ENCODE measurements around the gene MRPL30. TPM values are rescaled to one million over a fixed set of nuclear protein-coding genes. Genes with fewer than 3 reads are reported as not detected.

MRPL30 gene
- total RNA-seq, 2 donors from 2014 or later, result 8.9 to 24.5 TPM

DNA sequence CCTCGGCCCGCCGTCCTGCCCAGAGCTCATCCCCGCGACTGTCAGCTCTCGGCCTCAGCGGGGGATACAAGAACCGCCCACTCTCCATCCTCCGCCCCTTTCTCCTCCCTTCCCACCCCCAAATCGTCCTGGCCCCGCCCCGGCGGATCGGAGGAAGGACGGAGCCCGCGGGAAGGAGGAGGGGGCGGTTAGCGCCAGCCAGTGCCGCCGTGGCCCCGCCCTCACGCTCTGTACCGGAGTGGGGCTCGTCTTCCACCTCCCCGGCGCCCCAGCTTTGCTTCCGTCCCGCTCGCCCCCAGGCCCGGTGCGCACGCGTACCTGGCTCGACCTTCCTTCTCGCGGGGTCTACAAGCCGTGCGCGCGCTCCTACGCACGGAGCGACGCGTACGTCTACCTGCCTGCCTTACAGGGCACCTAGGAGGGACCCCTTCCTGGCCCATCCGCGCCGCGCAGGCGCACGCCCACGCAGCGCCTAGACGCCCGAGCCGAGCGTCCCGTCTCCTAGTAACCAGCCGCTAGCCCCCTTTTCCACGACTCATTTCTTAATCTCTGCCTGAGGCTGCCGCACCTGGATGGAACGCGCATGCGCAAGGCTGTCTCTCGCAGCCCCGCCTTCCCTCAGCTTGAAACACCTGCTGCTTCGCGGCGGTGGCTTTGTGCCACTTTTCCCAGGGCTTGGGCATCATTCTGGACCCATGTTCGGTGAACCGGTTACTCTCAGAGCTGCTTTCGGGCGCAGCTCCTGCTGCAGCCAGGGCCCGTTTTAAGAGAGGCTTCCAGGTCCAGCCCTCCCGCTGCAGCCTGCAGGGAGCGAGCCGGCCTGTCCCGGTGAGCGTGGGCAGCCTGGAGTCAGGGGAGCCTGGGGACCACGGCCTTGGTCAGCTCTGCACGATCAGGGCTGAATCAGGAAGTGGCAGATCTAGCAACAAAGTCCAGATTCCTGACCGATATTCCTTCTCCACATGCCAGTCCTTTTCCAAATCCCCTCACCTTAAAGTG lies 39.6 kb upstream of the MRPL30 start, which contains the start of gene C2orf15:
TSS of gene C2orf15 (plus strand) at position 598 of the 999 bp plus-strand sequence. CDS start 8,852 bp downstream, outside the sequence.
- Histone ChIP-seq H3K27me3 (replicated peaks; ENCODE audit: insufficient read depth) (no peaks in the 10 kb centered on the region), H3K27ac (peak within 1 kb of the TSS; percentile 55 to 67), H3K4me1 (ENCODE audit: control insufficient read depth in 1 of 2, low read depth in 2 of 2) (peaks cover 0 to 11% of the 10 kb centered on the region in 2 donors), H3K9me3 (no peaks in the 10 kb centered on the region), H3K36me3 (no peaks in the 10 kb centered on the region), H3K4me3 (peak within 1 kb of the TSS; percentile 82)
- peak; percentile 91 for ATAC-seq (ENCODE audit: insufficient number of reproducible peaks, low FRiP score, low read depth)
- DNase-seq (ENCODE audit: low spot score), result peak; percentile 81
- TF ChIP-seq, protein P1, sequence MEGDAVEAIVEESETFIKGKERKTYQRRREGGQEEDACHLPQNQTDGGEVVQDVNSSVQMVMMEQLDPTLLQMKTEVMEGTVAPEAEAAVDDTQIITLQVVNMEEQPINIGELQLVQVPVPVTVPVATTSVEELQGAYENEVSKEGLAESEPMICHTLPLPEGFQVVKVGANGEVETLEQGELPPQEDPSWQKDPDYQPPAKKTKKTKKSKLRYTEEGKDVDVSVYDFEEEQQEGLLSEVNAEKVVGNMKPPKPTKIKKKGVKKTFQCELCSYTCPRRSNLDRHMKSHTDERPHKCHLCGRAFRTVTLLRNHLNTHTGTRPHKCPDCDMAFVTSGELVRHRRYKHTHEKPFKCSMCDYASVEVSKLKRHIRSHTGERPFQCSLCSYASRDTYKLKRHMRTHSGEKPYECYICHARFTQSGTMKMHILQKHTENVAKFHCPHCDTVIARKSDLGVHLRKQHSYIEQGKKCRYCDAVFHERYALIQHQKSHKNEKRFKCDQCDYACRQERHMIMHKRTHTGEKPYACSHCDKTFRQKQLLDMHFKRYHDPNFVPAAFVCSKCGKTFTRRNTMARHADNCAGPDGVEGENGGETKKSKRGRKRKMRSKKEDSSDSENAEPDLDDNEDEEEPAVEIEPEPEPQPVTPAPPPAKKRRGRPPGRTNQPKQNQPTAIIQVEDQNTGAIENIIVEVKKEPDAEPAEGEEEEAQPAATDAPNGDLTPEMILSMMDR (IDR thresholded peaks at IDR 0.05), result no peak

DNA sequence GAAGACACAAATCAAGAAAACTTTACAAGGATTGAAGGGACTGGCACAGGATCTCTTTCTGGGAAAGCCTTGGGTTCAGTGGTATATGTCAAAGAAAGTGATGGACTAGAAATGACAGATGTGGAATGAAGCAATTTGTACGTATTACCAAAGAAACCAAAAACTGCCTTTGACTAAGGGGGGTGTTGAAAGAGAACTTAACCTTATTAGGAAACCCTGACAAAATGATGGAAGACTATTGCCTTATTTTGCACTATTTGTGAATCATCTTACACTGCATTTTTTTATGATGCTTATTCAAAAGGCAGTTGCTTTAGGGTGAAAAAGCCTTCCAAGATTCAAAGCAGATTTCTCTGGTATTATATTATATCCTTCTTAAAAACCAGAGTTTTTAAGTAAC lies 30.3 kb upstream of the MRPL30 start:
- no peak for ATAC-seq (ENCODE audit: insufficient number of reproducible peaks, low FRiP score, low read depth)
- H3K27ac ChIP-seq, result no peak overlapping the region
- H3K4me3 ChIP-seq, result no peak overlapping the region
- TF ChIP-seq, protein P1 (IDR thresholded peaks at IDR 0.05), result no peak
- H3K27me3 ChIP-seq (replicated peaks; ENCODE audit: insufficient read depth), result no peaks in the 10 kb centered on the region
- H3K9me3 ChIP-seq, result no peaks in the 10 kb centered on the region
- DNase-seq (ENCODE audit: low spot score), result no peak
- no peaks in the 10 kb centered on the region for H3K36me3 ChIP-seq
- H3K4me1 ChIP-seq (ENCODE audit: control insufficient read depth in 1 of 2, low read depth in 2 of 2), result peaks cover 0 to 14% of the 10 kb centered on the region in 2 donors

DNA sequence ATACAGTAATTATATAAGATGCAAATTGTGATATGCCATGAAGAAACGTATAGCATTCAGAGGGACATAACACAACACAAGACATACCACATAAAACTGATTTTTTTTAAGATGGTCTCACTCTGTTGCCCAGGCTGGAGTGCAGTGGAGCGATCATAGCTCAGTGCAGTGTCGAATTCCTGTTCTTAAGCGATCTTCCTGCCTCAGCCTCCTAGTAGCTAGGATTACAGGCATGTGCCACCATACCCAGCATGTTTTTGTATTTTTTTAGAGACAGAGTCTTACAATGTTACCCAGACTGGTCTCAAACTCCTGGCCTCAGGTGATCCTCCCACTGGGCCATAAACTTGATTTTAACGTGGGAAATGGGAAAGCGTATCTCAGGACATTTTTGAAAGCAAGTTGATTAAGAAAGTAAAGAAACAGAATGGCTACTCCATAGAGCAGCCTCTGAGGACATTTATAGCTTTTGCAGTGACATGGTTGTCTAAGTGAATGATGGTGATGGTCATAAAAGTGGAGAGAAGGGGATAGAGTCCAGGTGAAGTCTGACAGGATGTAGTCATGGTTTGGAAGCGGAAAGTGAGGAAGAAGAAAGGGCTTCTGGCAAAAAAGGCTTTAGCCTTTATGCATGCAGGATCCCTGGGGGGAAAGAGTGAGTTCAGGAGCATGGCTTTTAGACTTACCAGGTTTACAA lies 28.6 kb upstream of the MRPL30 start:
- Histone ChIP-seq H3K36me3 (no peaks in the 10 kb centered on the region), H3K27me3 (replicated peaks; ENCODE audit: insufficient read depth) (no peaks in the 10 kb centered on the region), H3K27ac (no peak overlapping the region), H3K4me1 (ENCODE audit: control insufficient read depth in 1 of 2, low read depth in 2 of 2) (peaks cover 3 to 21% of the 10 kb centered on the region in 2 donors), H3K4me3 (no peak overlapping the region), H3K9me3 (no peaks in the 10 kb centered on the region)
- no peak for DNase-seq (ENCODE audit: low spot score)
- TF ChIP-seq, protein P1 (IDR thresholded peaks at IDR 0.05), result no peak
- no peak for ATAC-seq (ENCODE audit: insufficient number of reproducible peaks, low FRiP score, low read depth)

DNA sequence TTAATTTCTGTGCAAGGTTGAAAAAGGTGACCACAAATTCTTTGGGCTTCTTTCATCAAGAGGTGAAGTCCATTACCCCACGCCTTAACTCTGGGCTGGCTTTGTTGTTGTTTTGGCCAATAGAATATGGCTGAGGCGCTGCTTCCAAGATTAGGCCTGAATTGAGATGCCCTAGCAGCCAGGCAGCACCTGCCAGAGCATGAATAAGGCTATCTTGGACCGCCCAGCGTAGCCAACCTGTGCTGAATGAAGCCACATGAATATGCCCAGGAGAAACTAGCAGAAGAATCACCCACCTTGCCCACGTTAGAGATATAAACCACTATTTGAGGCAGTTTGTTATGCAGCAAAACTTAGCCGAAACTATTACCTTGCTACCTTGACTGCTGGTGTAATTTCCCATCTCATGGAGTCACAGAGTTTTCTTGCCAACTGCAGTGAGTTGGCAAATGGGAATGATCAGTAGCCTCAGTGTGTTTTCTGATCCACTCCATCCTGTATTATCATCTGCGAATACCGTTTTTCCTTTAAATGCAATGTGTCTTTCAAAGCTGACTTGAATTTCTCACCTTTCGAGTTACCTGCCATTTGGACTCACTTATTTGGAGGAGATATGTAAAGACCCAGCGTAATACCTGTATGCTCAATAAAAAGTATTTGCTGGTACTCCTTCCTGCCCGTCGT lies 26.9 kb upstream of the MRPL30 start:
- peak overlapping the region; percentile 93 for H3K4me3 ChIP-seq
- no peaks in the 10 kb centered on the region for H3K9me3 ChIP-seq
- TF ChIP-seq, protein P1 (IDR thresholded peaks at IDR 0.05), result no peak
- no peak for ATAC-seq (ENCODE audit: insufficient number of reproducible peaks, low FRiP score, low read depth)
- no peaks in the 10 kb centered on the region for H3K27me3 ChIP-seq (replicated peaks; ENCODE audit: insufficient read depth)
- no peak for DNase-seq (ENCODE audit: low spot score)
- H3K27ac ChIP-seq, result peak overlapping the region; percentile 79 to 88
- H3K36me3 ChIP-seq, result peaks cover 1% of the 10 kb centered on the region
- H3K4me1 ChIP-seq (ENCODE audit: control insufficient read depth in 1 of 2, low read depth in 2 of 2), result peaks cover 3 to 21% of the 10 kb centered on the region in 2 donors

All from thoracic aorta (tissue), 2 donors.